SH-SY5Y (cell line): ENCODE data around the gene MLANA.

Experiments
- GATA2 ChIP-seq: IDR thresholded peaks from 2 replicates; pipeline ENCODE4 v1.6.1; 2011; ENCODE audit warnings: mild to moderate bottlenecking, low read depth, low read length
- GATA3 ChIP-seq: IDR thresholded peaks from 2 replicates; pipeline ENCODE4 v1.6.1; 2011; ENCODE audit warnings: low read depth, mild to moderate bottlenecking, low read length, moderate library complexity

- no peak for TF ChIP-seq GATA2
- no peak for TF ChIP-seq GATA3
Observed at GRCh38 chr9:5863092-5863746, 27.5 kb upstream of the MLANA start.
